ENCODE data around the gene RET.

DNA sequence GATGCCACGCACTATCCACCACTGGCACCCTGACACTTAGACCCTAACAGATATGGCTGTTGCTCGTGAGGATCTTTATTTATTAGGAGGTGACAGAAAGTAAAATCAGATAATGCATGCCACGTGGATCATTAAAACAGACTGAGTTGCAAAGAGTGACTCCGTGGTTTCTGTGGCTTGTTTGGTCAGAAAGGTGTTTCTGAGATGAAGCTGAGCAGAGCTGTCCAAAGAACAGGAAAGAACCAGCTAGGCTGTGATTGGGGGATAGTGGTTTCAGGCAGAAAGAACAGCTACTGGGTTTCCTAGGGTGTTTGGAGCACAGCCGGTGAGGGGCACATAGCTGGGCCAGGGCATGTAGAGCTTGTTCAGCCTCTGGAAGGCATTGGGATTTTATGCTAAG, 95.8 kb downstream of the RET start:
- TF ChIP-seq CTCF (IDR thresholded peaks at IDR 0.05; ENCODE audit: low read depth, low read length, poor library complexity, severe bottlenecking) = no peak
- no peak for TF ChIP-seq EZH2phosphoT487 (IDR thresholded peaks at IDR 0.05; ENCODE audit: borderline replicate concordance, low read length)

Measured in DOHH2 (cell line).